ENCODE measurements around the gene SPDYE16.
"Not testable (repeated sequence)": the region's sequence is repeated elsewhere in the genome, so short reads cannot be mapped to it uniquely, and the experiment has no call there.

SPDYE16 gene

DNA sequence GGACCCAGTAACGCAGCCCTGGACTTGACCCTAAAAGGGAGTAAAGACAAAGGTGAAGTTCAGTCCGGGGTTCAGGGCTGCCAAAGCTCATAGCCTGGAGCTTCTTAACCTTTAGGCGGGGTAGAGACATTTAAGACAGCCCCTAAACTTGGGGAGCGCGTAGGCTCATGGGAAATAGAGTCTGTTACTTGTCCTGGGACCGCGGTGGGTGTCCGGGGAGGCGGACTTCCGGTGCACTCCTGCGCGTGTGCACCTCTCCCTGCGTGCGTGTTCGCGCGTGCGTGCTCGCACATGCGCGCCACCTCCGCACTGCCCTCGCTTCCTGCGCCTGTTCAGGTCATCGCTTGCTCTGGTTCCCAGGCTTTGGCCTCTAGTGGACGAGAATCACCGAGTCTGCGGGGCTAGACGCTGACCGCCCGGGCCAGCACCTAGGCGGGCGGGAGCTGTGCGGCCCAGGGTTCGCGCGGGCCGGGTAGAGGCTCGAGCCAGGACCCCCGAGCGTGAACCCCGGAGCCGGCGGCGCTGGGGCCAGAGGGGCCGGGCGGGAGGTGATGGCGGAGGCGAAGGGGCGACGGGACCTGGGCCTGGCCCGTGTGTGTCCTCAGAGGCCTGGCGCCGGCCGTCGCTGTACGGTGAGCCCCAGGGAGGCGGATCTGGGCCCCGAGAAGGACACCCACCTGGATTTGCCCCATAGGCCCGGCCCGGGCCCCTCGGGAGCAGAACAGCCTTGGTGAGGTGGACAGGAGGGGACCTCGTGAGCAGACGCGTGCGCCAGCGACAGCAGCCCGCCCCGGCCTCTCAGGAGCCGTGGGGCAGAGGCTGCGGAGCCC is 6.1 kb upstream of the SPDYE16 start:
- peak; percentile 84 to 88 for DNase-seq

DNA sequence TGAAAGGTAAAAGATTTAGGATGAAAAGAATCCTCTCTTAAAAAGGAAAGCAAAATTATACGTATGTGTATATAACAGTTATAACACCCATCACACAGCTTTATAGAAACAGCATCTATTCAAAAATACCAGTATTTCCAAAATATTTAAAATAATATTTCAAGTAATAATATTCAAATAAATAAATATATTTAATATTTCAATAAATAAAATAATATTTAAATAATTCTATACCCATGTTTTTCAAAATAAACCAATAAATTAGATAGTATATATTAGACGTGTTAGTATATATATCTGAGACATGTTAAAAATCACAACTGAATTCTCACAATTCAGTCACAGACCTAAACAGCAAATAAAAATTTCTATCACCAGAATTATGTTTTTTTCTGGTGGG is 11.5 kb downstream of the SPDYE16 start:
- DNase-seq, result not testable (repeated sequence)

- DNase-seq, result not testable (repeated sequence)
These were observed 16.9 kb downstream of the SPDYE16 start for GRCh38 chr7:76526183-76526582.

- not testable (repeated sequence) for DNase-seq
These were observed 26.2 kb downstream of the SPDYE16 start for GRCh38 chr7:76516932-76517331.

GRCh38 chr7:76515999-76516443 is 27.1 kb downstream of the SPDYE16 start:
- no peak for DNase-seq

- DNase-seq, result no peak
These were observed 27.9 kb downstream of the SPDYE16 start for GRCh38 chr7:76514926-76515771.

DNA sequence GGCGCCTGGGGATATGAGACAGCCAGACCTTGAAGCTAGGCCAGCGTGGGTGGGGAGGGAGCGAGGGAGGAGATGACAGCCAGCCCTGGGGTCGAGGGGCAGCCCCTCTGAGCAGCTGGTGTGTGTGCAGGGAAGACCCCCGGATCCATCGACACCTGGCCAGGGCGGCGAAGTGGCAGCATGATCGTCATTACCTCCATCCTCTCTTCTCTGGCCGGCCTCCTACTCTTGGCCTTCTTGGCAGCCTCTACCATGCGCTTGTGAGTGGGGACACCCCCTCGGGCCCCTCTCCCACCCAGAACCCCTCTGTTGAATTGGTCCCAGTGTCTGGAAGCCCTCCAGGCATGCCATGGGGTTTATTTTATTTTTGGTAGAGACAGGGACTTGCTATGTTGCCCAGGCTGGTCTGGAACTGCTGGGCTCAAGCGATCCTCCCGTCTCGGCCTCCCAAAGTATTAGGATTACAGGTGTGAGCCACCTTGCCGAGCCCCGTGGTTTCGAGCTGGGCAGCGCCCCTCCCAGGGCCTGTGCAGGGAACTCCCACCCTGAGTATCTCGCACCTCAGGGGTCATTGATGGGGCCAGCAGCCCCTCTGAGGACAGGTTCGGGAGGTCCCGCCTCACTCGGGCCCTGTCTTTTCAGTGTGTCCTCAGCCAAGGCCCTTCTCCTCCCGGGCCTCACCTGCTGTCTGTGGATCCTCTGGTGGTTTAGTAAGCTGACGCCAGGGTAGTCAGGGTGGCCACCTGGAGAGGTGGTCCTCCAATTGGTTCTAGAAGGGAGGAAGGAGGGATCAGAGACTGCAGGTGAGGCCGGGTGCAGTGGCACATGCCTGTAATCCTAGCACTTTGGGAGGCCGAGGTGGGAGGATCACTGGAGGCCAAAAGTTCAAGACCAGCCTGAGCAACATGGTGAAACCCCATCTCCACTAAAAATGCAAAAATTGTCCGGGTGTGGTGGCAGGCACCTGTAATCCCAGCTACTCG is 29.0 kb downstream of the SPDYE16 start:
- DNase-seq, result no peak

GRCh38 chr7:76512941-76513816 is 29.9 kb downstream of the SPDYE16 start:
- DNase-seq, result no peak

DNA sequence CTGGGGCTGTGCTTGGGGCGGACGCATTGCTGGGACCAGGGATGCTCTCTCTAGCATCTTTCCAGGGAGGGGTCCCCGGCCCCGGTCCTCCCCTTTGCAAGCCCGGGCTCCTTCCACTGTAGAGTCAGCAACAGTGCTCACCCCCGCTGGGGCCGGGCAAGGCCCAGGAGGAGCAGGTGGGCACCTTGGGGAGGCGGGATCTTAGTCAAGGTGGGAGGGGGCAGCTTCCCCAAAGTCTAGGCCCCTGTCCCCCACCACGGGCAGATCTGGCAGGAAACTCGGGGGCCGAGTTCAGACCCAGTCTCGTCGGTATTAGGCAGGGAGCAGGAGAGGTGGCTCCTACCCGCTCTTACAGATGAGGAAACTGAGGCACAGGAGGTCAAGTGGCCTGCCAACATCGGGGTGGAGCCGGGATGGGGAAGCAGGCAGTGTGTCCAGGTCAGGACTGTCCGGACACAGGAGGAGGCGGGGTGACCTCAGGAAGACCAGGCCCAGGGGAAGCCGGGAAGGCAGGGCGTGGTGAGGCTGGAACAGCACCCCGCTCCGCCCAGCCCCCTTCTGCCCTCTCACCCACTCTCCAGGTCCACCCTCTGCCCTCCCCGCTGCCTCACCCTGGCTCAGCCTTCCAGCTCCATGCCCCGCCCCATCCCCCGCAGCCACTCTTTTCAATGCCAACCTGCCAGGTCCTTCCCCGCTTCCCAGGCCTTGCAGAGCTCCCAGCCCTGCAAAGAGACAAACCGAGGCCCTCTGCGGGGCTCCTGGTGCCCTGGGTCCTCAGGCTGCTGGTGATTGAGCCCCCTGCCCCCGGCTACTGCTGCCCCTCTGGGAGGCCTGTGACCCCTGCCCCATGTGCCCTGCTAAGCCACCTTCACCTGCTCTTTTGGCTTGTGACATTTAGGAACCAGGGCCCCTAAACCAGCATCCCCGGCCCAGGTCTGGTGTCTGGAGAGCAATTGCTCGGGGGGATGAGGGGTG is 30.9 kb downstream of the SPDYE16 start:
- not testable (repeated sequence) for DNase-seq

DNA sequence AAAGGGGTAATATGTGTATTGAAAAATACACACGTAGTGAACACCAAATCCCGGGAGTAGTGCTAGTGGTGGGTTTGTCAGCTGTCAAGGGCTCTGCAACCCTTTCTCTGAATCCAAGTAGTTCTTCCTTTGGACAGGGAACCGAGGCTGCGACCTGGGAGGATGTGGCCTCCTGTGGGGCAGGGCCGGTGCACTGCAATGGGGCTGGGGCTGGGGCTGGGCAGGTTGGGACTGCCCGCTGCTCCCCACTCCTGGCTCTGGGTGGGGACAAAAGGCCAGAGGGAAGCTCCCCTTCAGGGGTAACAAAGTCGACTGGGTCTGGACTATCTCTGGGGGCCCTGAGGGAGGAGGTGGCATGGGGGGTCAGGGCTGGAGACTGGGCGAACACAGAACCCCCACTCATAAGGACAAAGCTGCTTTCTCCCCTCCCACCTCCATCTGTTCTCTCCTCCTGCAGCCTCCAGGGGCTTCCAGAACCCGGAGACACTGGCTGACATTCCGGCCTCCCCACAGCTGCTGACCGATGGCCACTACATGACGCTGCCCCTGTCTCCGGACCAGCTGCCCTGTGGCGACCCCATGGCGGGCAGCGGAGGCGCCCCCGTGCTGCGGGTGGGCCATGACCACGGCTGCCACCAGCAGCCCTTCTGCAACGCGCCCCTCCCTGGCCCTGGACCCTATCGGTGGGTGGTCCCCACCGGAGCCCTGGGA is 31.7 kb downstream of the SPDYE16 start:
- DNase-seq, result not testable (repeated sequence)

GRCh38 chr7:76509931-76510877 is 32.9 kb downstream of the SPDYE16 start, which contains the start of gene UPK3B:
UPK3B (plus strand) TSS chr7:76510552; CDS start chr7:76510653, 101 bp downstream.
- DNase-seq, result no peak

DNA sequence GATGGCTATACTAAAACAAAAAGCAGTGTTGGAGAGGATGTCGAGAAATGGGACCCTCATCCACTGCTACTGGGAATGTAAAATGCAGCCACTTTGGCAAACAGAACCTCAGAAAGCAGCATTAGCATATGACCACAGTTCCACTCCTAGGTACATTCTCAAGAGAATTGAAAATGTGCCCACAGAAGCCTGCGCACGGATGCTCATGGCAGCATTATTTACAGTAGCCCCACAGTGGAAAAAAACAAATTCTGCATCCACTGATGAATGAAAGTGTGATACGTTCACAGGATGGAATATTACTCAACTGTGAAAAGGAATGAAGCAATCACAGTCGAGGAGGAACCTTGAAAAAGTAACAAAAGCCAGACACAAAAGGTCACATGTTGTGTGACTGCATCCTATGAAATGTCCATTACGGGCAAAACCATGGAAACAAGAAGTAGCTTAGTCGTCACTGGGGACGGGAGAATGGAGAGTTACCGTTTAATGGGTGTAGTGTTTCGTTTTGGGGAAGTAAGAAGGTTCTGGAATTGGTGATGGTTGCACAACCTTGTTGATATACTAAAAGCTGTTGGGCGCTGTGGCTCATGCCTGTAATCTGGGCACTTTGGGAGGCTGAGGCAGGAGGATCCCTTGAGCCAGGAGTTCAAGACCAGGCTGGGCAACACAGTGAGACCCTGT is 35.2 kb downstream of the SPDYE16 start:
- peak in 1 of 2 experiments; percentile 6 for DNase-seq

- not testable (repeated sequence) for DNase-seq
These were observed 36.5 kb downstream of the SPDYE16 start for GRCh38 chr7:76506643-76507042.

GRCh38 chr7:76506081-76506440 is 37.0 kb downstream of the SPDYE16 start:
- DNase-seq, result no peak

- DNase-seq, result no peak
These were observed 37.7 kb downstream of the SPDYE16 start for GRCh38 chr7:76505168-76506080.

GRCh38 chr7:76504351-76505167 is 38.5 kb downstream of the SPDYE16 start:
- DNase-seq, result not testable (repeated sequence)

Data from AML-193 (cell line).